Bronchial epithelial cell (primary cell): ENCODE results near the gene TRMT44. TPM values are rescaled to one million over a fixed set of nuclear protein-coding genes. Genes with fewer than 3 reads are reported as not detected.

Experiments used
- DNase-seq: peaks from one replicate; pipeline ENCODE4 v3.0.0-alpha.2; 2010; ENCODE audit warnings: low read depth
- FAIRE-seq: peaks from 2 replicates; lab custom pipeline; 2011; peaks lifted over from hg19 to GRCh38; lab: Jason Lieb, UNC
- H3K27me3 ChIP-seq: 2 replicates; pipeline ENCODE4 v1.5.1; 2011; ENCODE audit warnings: low read length; ENCODE audit not compliant: control insufficient read depth, insufficient read depth
- H3K36me3 ChIP-seq: 2 replicates; pipeline ENCODE4 v1.5.1; 2011; ENCODE audit warnings: low read length; ENCODE audit not compliant: control insufficient read depth, insufficient read depth
- H3K4me3 ChIP-seq: 2 replicates; pipeline ENCODE4 v1.5.1; 2011; ENCODE audit warnings: mild to moderate bottlenecking, low read depth, low read length, control low read depth
- CTCF ChIP-seq: IDR thresholded peaks from 2 replicates; pipeline ENCODE4 v1.5.1; 2011; ENCODE audit warnings: mild to moderate bottlenecking, moderate library complexity, low read length, control low read depth, inconsistent platforms; ENCODE audit not compliant: insufficient read depth, severe bottlenecking
- total RNA-seq: library from RNA; depleted of rRNA; stranded (reverse); fragments of >200 nt; gene quantifications from 2 replicates; pipeline ENCODE4 v1.2.1, GENCODE V29; 2014

The TRMT44 gene
- total RNA-seq, 1 donor from 2014 or later = 10.0 TPM

- peaks cover 20% of the 10 kb centered on the region for H3K36me3 ChIP-seq
- no peak for TF ChIP-seq CTCF
- no peak for FAIRE-seq
These were observed 25.3 kb downstream of the TRMT44 start for GRCh38 chr4:8465615-8466611.

GRCh38 chr4:8467016-8467415 is 26.4 kb downstream of the TRMT44 start:
- peaks cover 18% of the 10 kb centered on the region for H3K36me3 ChIP-seq
- no peak overlapping the region for H3K4me3 ChIP-seq
- H3K27me3 ChIP-seq = no peaks in the 10 kb centered on the region
- TF ChIP-seq CTCF = no peak
- DNase-seq (no peak), FAIRE-seq (no peak)

More at GRCh38 chr4:8465615-8466611, 25.3 kb downstream of the TRMT44 start:
- H3K4me3 ChIP-seq = no peak overlapping the region
- DNase-seq = no peak
- H3K27me3 ChIP-seq = no peaks in the 10 kb centered on the region

GRCh38 chr4:8468746-8469535 is 28.4 kb downstream of the TRMT44 start:
- H3K36me3 ChIP-seq = peaks cover 20% of the 10 kb centered on the region
- peak; percentile 42 for DNase-seq
- peak; percentile 55 for FAIRE-seq

GRCh38 chr4:8469550-8469949 is 29.0 kb downstream of the TRMT44 start:
- H3K4me3 ChIP-seq = no peak overlapping the region
- no peak for FAIRE-seq
- H3K36me3 ChIP-seq = peaks cover 18% of the 10 kb centered on the region
- no peak for TF ChIP-seq CTCF
- H3K27me3 ChIP-seq = no peaks in the 10 kb centered on the region
- DNase-seq = no peak

More at GRCh38 chr4:8468746-8469535, 28.4 kb downstream of the TRMT44 start:
- peak; percentile 99 for TF ChIP-seq CTCF
- Histone ChIP-seq H3K4me3 (no peak overlapping the region), H3K27me3 (no peaks in the 10 kb centered on the region)

- no peak overlapping the region for H3K4me3 ChIP-seq
- FAIRE-seq = no peak
- no peak for TF ChIP-seq CTCF
- no peaks in the 10 kb centered on the region for H3K27me3 ChIP-seq
- no peak for DNase-seq
- peaks cover 22% of the 10 kb centered on the region for H3K36me3 ChIP-seq
These were observed 30.0 kb downstream of the TRMT44 start for GRCh38 chr4:8470451-8471024.
